A673 (cell line): Measurements from ENCODE around the gene MYO18B.

Source experiments
- EZH2 ChIP-seq: fragments of 200-600 bp; sonication (generic); IDR thresholded peaks from 2 replicates; pipeline ENCODE4 v1.6.1; 2017; ENCODE audit warnings: borderline replicate concordance, low read depth, mild to moderate bottlenecking, mixed read lengths, antibody characterized with exemption, low read length; ENCODE audit not compliant: poor library complexity, severe bottlenecking
- TF ChIP-seq, protein P1 (sequence below): fragments of 300-800, 200-600 bp; sonication (generic); conservative IDR thresholded peaks from 2 replicates; pipeline ENCODE4 v1.5.1; 2017; ENCODE audit warnings: low read depth, mild to moderate bottlenecking, antibody characterized with exemption, low read length, moderate library complexity, mixed read lengths

DNA sequence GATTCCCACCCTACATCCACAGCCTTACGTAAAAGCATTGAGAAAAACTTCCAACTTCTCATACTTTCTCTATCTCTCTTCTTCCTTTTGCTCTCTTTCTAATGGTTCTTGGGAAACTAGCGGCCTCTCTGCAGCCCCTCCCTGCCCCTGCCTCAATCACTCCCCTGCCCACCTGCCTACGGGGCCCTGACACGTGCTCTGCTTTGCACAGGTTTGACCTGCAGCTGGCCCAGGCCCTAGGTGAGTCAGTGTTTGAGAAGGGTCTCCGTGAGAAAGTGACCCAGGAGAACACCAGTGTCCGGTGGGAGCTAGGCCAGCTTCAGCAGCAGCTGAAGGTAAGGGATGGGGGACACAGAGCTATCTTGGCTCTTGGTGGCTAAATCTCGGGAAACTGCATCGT, 160.4 kb downstream of the MYO18B start:
- TF ChIP-seq, protein P1, sequence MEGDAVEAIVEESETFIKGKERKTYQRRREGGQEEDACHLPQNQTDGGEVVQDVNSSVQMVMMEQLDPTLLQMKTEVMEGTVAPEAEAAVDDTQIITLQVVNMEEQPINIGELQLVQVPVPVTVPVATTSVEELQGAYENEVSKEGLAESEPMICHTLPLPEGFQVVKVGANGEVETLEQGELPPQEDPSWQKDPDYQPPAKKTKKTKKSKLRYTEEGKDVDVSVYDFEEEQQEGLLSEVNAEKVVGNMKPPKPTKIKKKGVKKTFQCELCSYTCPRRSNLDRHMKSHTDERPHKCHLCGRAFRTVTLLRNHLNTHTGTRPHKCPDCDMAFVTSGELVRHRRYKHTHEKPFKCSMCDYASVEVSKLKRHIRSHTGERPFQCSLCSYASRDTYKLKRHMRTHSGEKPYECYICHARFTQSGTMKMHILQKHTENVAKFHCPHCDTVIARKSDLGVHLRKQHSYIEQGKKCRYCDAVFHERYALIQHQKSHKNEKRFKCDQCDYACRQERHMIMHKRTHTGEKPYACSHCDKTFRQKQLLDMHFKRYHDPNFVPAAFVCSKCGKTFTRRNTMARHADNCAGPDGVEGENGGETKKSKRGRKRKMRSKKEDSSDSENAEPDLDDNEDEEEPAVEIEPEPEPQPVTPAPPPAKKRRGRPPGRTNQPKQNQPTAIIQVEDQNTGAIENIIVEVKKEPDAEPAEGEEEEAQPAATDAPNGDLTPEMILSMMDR, result no peak
- TF ChIP-seq EZH2, result no peak
